ENCODE results near the gene IQCN.

IQCN gene, protein sequence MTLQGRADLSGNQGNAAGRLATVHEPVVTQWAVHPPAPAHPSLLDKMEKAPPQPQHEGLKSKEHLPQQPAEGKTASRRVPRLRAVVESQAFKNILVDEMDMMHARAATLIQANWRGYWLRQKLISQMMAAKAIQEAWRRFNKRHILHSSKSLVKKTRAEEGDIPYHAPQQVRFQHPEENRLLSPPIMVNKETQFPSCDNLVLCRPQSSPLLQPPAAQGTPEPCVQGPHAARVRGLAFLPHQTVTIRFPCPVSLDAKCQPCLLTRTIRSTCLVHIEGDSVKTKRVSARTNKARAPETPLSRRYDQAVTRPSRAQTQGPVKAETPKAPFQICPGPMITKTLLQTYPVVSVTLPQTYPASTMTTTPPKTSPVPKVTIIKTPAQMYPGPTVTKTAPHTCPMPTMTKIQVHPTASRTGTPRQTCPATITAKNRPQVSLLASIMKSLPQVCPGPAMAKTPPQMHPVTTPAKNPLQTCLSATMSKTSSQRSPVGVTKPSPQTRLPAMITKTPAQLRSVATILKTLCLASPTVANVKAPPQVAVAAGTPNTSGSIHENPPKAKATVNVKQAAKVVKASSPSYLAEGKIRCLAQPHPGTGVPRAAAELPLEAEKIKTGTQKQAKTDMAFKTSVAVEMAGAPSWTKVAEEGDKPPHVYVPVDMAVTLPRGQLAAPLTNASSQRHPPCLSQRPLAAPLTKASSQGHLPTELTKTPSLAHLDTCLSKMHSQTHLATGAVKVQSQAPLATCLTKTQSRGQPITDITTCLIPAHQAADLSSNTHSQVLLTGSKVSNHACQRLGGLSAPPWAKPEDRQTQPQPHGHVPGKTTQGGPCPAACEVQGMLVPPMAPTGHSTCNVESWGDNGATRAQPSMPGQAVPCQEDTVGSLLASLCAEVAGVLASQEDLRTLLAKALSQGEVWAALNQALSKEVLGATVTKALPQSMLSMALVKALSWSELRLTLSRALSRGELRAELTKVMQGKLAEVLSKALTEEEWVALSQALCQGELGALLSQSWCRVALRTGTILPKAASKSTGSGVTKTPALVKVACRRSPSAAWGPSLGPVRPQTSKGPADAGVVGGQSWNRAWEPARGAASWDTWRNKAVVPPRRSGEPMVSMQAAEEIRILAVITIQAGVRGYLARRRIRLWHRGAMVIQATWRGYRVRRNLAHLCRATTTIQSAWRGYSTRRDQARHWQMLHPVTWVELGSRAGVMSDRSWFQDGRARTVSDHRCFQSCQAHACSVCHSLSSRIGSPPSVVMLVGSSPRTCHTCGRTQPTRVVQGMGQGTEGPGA (N-terminal part only)

DNA sequence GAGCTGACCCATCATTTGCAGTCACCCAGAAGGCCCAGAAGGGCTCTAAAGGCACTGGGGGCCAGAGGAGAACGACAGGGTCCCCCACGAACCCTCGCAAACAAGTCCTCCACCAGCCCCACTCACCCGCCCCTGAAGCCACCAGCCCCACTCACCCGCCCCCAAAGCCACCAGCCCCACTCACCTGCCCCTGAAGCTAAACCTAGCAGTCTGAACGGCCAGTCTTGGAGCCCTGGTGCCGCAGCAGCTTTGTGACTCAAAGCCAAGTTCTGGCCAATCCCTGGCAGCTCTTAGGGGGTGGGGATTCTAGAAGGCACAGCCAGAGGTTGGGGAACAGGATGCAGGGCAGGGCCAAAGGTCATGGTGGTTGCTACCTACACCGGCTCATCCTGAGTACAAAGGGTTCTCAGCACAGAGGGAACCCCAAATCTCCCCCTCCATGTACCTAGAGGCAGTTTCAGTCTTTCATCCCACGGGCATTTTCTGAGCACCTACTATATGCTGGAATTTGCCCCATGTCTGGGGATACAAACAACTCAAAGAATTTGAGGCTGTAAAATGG is at the start of gene IQCN:
Gene IQCN (minus strand): TSS at position 234 of the 562 bp plus-strand sequence. CDS start 4,974 bp downstream, outside the sequence.
- Histone ChIP-seq H2AFZ (ENCODE audit: low read depth, low read length) (no peak within 1 kb of the TSS), H3K27ac (ENCODE audit: low read length) (no peak within 1 kb of the TSS), H3K4me3 (ENCODE audit: low read depth in 1 of 2, low read length in 2 of 2) (no peak within 1 kb of the TSS), H3K4me1 (ENCODE audit: insufficient read depth, low read length) (peaks cover 15% of the 10 kb centered on the region), H3K9me3 (ENCODE audit: insufficient read depth, low read length, severe bottlenecking) (no peaks in the 10 kb centered on the region), H3K36me3 (ENCODE audit: insufficient read depth, low read length) (peaks cover 15% of the 10 kb centered on the region), H3K79me2 (ENCODE audit: insufficient read depth, low read length) (peaks cover 21% of the 10 kb centered on the region), H3K9ac (ENCODE audit: low read depth, low read length) (no peak within 1 kb of the TSS), H3K27me3 (ENCODE audit: insufficient read depth, low read length, poor library complexity) (no peaks in the 10 kb centered on the region), H4K20me1 (ENCODE audit: insufficient read depth, low read length) (peaks cover 33% of the 10 kb centered on the region), H3K4me2 (ENCODE audit: insufficient read depth, low read length) (no peak within 1 kb of the TSS)
- TF ChIP-seq, protein P1, sequence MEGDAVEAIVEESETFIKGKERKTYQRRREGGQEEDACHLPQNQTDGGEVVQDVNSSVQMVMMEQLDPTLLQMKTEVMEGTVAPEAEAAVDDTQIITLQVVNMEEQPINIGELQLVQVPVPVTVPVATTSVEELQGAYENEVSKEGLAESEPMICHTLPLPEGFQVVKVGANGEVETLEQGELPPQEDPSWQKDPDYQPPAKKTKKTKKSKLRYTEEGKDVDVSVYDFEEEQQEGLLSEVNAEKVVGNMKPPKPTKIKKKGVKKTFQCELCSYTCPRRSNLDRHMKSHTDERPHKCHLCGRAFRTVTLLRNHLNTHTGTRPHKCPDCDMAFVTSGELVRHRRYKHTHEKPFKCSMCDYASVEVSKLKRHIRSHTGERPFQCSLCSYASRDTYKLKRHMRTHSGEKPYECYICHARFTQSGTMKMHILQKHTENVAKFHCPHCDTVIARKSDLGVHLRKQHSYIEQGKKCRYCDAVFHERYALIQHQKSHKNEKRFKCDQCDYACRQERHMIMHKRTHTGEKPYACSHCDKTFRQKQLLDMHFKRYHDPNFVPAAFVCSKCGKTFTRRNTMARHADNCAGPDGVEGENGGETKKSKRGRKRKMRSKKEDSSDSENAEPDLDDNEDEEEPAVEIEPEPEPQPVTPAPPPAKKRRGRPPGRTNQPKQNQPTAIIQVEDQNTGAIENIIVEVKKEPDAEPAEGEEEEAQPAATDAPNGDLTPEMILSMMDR (IDR thresholded peaks at IDR 0.05; ENCODE audit: borderline replicate concordance, extremely low read depth, low read length, poor library complexity, severe bottlenecking), result no peak
- no peak for TF ChIP-seq EZH2 (IDR thresholded peaks at IDR 0.05; ENCODE audit: borderline replicate concordance, low read depth, low read length, severe bottlenecking)
- no peak for ATAC-seq (ENCODE audit: insufficient read depth, low read depth)
- no peak for DNase-seq

DNA sequence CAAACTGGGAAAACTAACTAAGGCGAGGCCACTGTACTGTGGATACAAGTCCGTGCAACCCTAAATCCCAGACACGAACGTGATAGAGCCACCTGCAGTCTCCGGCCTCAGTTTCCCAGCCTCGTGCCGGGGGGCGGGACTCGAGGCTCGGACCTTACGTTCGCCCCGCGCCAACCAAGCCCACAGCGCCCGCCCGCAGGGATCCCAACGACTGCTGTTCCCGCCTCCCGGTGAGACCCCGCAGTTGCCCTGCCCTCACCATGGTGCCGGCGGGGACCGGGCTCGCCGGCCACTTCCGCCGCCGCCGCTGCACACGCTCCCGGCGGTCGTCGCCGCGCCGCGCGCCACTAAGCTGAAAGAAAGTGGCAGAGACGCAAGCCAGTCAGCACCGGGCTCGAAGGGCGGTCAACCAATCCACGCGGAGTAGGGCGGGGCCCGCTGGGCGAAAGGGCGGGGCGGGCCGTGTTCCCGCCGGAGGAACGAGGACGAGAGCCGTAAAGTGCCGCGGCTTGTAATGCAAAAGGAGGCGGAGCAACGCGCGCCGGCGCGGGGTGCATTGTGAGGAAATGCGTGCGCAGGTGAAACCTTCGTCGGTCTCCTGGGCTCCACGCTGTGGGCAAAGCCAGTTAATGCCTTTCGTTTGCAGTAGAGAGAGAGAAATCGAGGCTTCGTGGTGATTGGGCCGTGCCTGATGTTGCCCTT is 48.7 kb upstream of the IQCN start, which contains the start of gene LSM4:
Gene LSM4 (minus strand): TSS at position 318 of the 702 bp plus-strand sequence. CDS start 56 bp downstream, at position 262.
- Histone ChIP-seq H3K4me2 (ENCODE audit: insufficient read depth, low read length) (peak within 1 kb of the TSS; percentile 87), H3K4me3 (ENCODE audit: low read depth in 1 of 2, low read length in 2 of 2) (peak within 1 kb of the TSS; percentile 84 to 87), H2AFZ (ENCODE audit: low read depth, low read length) (peak within 1 kb of the TSS; percentile 69), H3K9me3 (ENCODE audit: insufficient read depth, low read length, severe bottlenecking) (no peaks in the 10 kb centered on the region), H3K27me3 (ENCODE audit: insufficient read depth, low read length, poor library complexity) (no peaks in the 10 kb centered on the region), H3K36me3 (ENCODE audit: insufficient read depth, low read length) (peaks cover 25% of the 10 kb centered on the region), H3K4me1 (ENCODE audit: insufficient read depth, low read length) (peaks cover 51% of the 10 kb centered on the region), H4K20me1 (ENCODE audit: insufficient read depth, low read length) (peaks cover 27% of the 10 kb centered on the region), H3K27ac (ENCODE audit: low read length) (peak within 1 kb of the TSS; percentile 95), H3K79me2 (ENCODE audit: insufficient read depth, low read length) (peaks cover 50% of the 10 kb centered on the region), H3K9ac (ENCODE audit: low read depth, low read length) (peak within 1 kb of the TSS; percentile 99)
- TF ChIP-seq, protein P1 (IDR thresholded peaks at IDR 0.05; ENCODE audit: borderline replicate concordance, extremely low read depth, low read length, poor library complexity, severe bottlenecking), result peak; percentile 70
- TF ChIP-seq EZH2 (IDR thresholded peaks at IDR 0.05; ENCODE audit: borderline replicate concordance, low read depth, low read length, severe bottlenecking), result no peak
- ATAC-seq (ENCODE audit: insufficient read depth, low read depth) (peak; percentile 90), DNase-seq (peak; percentile 100)

DNA sequence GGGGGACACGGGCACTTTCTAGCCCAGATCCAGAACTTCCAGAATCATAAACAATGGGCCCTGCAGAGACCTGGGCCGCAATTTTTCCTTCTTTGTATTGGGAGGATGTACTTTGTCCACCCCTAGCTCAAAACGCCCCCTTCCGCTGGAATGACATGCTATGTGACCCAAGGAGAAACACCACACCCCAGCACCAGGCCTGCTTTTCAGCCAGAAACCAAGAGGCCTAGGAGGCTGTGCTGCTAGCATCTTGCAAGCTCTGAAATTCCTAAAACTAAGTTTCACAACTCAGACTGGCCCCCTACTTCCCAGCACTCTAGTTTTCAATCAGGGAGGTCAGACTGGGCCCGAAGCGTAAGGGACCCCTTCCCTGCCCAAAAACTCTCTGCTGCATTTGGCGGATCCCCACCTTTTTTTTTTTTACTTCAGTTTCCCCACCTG is 48.1 kb upstream of the IQCN start:
- Histone ChIP-seq H3K36me3 (ENCODE audit: insufficient read depth, low read length) (peaks cover 25% of the 10 kb centered on the region), H3K4me1 (ENCODE audit: insufficient read depth, low read length) (peaks cover 51% of the 10 kb centered on the region), H3K4me3 (ENCODE audit: low read depth in 1 of 2, low read length in 2 of 2) (peak overlapping the region; percentile 84 to 87), H3K9me3 (ENCODE audit: insufficient read depth, low read length, severe bottlenecking) (no peaks in the 10 kb centered on the region), H3K27ac (ENCODE audit: low read length) (peak overlapping the region; percentile 95), H3K4me2 (ENCODE audit: insufficient read depth, low read length) (peak overlapping the region; percentile 87), H3K9ac (ENCODE audit: low read depth, low read length) (peak overlapping the region; percentile 99), H3K79me2 (ENCODE audit: insufficient read depth, low read length) (peaks cover 56% of the 10 kb centered on the region), H2AFZ (ENCODE audit: low read depth, low read length) (peak overlapping the region; percentile 69), H3K27me3 (ENCODE audit: insufficient read depth, low read length, poor library complexity) (no peaks in the 10 kb centered on the region), H4K20me1 (ENCODE audit: insufficient read depth, low read length) (peaks cover 29% of the 10 kb centered on the region)
- DNase-seq (peak; percentile 68), ATAC-seq (ENCODE audit: insufficient read depth, low read depth) (no peak)
- no peak for TF ChIP-seq EZH2 (IDR thresholded peaks at IDR 0.05; ENCODE audit: borderline replicate concordance, low read depth, low read length, severe bottlenecking)
- TF ChIP-seq, protein P1 (IDR thresholded peaks at IDR 0.05; ENCODE audit: borderline replicate concordance, extremely low read depth, low read length, poor library complexity, severe bottlenecking), result peak; percentile 55

Data from DND-41 (cell line).